ENCODE measurements around the gene GAPVD1. TPM values are rescaled to one million over a fixed set of nuclear protein-coding genes. Genes with fewer than 3 reads are reported as not detected.

Gene GAPVD1
- total and polyA plus RNA-seq, 10 of the 15 experiments (the other 5 are each of a cell fraction or from before 2014, with no cell fraction given) = 4.3 to 36.6 (median 25.9) TPM

- Histone ChIP-seq H3K4me3 (no peak overlapping the region), H3K79me2 (ENCODE audit: control insufficient read depth, insufficient read depth, low read length) (no peaks in the 10 kb centered on the region), H3K9ac (ENCODE audit: control insufficient read depth, insufficient read depth, low read length) (no peak overlapping the region), H2AFZ (ENCODE audit: control insufficient read depth, low read depth, low read length) (no peak overlapping the region), H3K4me1 (ENCODE audit: control insufficient read depth, insufficient read depth, low read length) (no peaks in the 10 kb centered on the region), H3K36me3 (ENCODE audit: control insufficient read depth in 2 of 2, insufficient read depth in 2 of 2, low read length in 1 of 2) (no peaks in the 10 kb centered on the region), H3K4me2 (ENCODE audit: control insufficient read depth, insufficient read depth) (no peak overlapping the region), H4K20me1 (ENCODE audit: control insufficient read depth, insufficient read depth) (no peaks in the 10 kb centered on the region), H3K9me3 (replicated peaks; ENCODE audit: control insufficient read depth, insufficient read depth, low read length) (no peaks in the 10 kb centered on the region), H3K27me3 (replicated peaks in 1 of 2; ENCODE audit: control insufficient read depth in 2 of 2, insufficient read depth in 2 of 2, low read length in 1 of 2) (no peaks in the 10 kb centered on the region), H3K27ac (ENCODE audit: control insufficient read depth, insufficient read depth) (no peak overlapping the region)
- FAIRE-seq (no peak), DNase-seq (ENCODE audit: low read depth, low spot score) (no peak), ATAC-seq (no peak)
- RAD21 ChIA-PET (ENCODE audit: unreplicated experiment) = no interaction called here
- in situ Hi-C loops (cut with MboI) = no loop called here
- no TSS peak for BruUV-seq (replicated peaks)
- CTCF ChIA-PET = interaction anchor here (0.5 to 1.2 kb wide), 3 partner anchors 10 to 376 kb away, joined by 3 read pairs; no protein-coding TSS in a partner anchor
- 39% methylated on average over 12 of the region's 12 CpGs for WGBS (ENCODE audit: insufficient coverage, insufficient replicate concordance, low lambda C conversion rate, missing lambda C conversion rate)
- no peak for TF ChIP-seq ZNF384 (IDR thresholded peaks at IDR 0.05; ENCODE audit: borderline replicate concordance, low read depth, low read length)
- no peak for TF ChIP-seq STAT1 (conservative IDR thresholded peaks at IDR 0.05)
- no peak for TF ChIP-seq MXI1 (IDR thresholded peaks at IDR 0.05; ENCODE audit: low read depth, low read length)
- TF ChIP-seq, protein P1, sequence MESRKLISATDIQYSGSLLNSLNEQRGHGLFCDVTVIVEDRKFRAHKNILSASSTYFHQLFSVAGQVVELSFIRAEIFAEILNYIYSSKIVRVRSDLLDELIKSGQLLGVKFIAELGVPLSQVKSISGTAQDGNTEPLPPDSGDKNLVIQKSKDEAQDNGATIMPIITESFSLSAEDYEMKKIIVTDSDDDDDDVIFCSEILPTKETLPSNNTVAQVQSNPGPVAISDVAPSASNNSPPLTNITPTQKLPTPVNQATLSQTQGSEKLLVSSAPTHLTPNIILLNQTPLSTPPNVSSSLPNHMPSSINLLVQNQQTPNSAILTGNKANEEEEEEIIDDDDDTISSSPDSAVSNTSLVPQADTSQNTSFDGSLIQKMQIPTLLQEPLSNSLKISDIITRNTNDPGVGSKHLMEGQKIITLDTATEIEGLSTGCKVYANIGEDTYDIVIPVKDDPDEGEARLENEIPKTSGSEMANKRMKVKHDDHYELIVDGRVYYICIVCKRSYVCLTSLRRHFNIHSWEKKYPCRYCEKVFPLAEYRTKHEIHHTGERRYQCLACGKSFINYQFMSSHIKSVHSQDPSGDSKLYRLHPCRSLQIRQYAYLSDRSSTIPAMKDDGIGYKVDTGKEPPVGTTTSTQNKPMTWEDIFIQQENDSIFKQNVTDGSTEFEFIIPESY (IDR thresholded peaks at IDR 0.05) = no peak
- no peak for TF ChIP-seq BCL3 (IDR thresholded peaks at IDR 0.05; ENCODE audit: borderline replicate concordance, insufficient read depth, low read depth, low read length, poor library complexity, severe bottlenecking)
- TF ChIP-seq, protein P2, sequence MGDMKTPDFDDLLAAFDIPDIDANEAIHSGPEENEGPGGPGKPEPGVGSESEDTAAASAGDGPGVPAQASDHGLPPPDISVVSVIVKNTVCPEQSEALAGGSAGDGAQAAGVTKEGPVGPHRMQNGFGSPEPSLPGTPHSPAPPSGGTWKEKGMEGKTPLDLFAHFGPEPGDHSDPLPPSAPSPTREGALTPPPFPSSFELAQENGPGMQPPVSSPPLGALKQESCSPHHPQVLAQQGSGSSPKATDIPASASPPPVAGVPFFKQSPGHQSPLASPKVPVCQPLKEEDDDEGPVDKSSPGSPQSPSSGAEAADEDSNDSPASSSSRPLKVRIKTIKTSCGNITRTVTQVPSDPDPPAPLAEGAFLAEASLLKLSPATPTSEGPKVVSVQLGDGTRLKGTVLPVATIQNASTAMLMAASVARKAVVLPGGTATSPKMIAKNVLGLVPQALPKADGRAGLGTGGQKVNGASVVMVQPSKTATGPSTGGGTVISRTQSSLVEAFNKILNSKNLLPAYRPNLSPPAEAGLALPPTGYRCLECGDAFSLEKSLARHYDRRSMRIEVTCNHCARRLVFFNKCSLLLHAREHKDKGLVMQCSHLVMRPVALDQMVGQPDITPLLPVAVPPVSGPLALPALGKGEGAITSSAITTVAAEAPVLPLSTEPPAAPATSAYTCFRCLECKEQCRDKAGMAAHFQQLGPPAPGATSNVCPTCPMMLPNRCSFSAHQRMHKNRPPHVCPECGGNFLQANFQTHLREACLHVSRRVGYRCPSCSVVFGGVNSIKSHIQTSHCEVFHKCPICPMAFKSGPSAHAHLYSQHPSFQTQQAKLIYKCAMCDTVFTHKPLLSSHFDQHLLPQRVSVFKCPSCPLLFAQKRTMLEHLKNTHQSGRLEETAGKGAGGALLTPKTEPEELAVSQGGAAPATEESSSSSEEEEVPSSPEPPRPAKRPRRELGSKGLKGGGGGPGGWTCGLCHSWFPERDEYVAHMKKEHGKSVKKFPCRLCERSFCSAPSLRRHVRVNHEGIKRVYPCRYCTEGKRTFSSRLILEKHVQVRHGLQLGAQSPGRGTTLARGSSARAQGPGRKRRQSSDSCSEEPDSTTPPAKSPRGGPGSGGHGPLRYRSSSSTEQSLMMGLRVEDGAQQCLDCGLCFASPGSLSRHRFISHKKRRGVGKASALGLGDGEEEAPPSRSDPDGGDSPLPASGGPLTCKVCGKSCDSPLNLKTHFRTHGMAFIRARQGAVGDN (IDR thresholded peaks at IDR 0.05) = no peak
- TF ChIP-seq ESRRA (IDR thresholded peaks at IDR 0.05; ENCODE audit: low read length) = no peak
- SMC1A ChIA-PET (ENCODE audit: uncharacterized antibody, unreplicated experiment) = no interaction called here
- intact Hi-C loops (cut with micrococcal nuclease; ENCODE audit: unreplicated experiment) = no loop called here
- POLR2A ChIA-PET = no interaction called here
These were observed 139.4 kb downstream of the GAPVD1 start for GRCh38 chr9:125400725-125401716.

All from GM12878 (cell line).